Measurements from ENCODE around the gene ATP9A. TPM values are rescaled to one million over a fixed set of nuclear protein-coding genes. Genes with fewer than 3 reads are reported as not detected.
A peak's percentile ranks its signal among the peaks of the same experiment; 100 is the strongest.
"Not testable (repeated sequence)": the region's sequence is repeated elsewhere in the genome, so short reads cannot be mapped to it uniquely, and the experiment has no call there.

The ATP9A gene
- total RNA-seq, 4 donors from 2014 or later: 17.6 to 28.2 (median 19.5) TPM

DNA sequence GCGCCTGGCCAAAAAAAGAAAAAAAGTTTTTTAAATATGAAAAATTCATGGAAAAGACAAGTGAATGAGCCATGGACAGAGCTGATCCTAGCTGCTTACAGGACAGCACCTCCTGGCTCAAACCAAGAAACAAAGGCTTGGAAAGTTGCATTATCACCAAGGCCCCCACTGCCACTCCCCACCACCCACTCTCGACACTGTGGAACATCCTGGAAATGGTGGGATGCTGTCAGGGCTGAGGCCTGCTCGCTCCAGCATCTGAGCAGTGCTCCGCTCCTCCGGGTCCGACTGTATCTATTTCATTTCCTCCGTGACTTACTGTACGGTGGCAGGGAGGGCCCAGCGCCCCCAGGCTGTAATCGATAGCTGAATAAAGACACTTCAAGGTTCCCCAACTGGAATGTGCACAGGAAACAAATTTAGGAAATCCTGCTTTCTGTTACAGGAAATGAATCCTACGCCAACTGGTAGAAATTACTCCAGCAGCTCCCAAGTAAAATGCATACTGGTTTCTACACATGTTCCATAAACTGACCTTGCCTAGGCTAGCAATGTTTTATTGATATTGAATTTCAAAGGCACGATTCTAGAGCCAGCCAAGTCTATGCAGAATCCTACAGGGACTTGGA lies 116.2 kb downstream of the ATP9A start:
- no peak overlapping the region for H3K4me3 ChIP-seq
- DNase-seq: no peak
- TF ChIP-seq, protein P1, sequence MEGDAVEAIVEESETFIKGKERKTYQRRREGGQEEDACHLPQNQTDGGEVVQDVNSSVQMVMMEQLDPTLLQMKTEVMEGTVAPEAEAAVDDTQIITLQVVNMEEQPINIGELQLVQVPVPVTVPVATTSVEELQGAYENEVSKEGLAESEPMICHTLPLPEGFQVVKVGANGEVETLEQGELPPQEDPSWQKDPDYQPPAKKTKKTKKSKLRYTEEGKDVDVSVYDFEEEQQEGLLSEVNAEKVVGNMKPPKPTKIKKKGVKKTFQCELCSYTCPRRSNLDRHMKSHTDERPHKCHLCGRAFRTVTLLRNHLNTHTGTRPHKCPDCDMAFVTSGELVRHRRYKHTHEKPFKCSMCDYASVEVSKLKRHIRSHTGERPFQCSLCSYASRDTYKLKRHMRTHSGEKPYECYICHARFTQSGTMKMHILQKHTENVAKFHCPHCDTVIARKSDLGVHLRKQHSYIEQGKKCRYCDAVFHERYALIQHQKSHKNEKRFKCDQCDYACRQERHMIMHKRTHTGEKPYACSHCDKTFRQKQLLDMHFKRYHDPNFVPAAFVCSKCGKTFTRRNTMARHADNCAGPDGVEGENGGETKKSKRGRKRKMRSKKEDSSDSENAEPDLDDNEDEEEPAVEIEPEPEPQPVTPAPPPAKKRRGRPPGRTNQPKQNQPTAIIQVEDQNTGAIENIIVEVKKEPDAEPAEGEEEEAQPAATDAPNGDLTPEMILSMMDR (IDR thresholded peaks at IDR 0.05): no peak
- TF ChIP-seq POLR2A (IDR thresholded peaks at IDR 0.05): no peak
- H3K4me1 ChIP-seq: peaks cover 0 to 3% (median 0%) of the 10 kb centered on the region in 3 donors
- H3K27ac ChIP-seq: peak overlapping the region in 1 of 4 donors; percentile 21
- peaks cover 0 to 70% (median 0%) of the 10 kb centered on the region in 3 donors for H3K36me3 ChIP-seq
- WGBS, 2 donors: 71 to 76% methylated on average over 8 to 11 of the region's 12 CpGs
- H3K27me3 ChIP-seq: no peaks in the 10 kb centered on the region
- intact Hi-C loops (cut with DNase I): no loop called here
- H3K9me3 ChIP-seq: no peaks in the 10 kb centered on the region

DNA sequence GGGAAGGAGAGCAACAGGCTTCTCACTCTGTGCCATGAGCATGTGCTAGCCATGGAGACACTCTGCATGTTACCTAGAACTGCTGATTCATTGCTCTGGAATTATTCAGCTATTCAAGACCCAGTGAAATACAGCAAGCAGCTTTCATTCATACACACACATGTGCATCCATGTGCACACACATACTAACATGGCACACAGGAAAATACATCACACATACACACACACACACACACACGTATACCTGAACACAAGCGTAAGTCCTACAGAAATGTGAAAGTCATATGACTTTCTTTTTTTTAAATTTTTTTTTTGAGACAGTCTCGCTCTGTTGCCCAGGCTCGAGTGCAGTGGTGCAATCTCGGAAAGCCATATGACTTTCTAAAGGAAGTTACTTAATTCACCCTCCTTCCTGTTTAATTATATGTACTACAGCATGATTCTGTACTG lies 117.5 kb downstream of the ATP9A start:
- no peak for TF ChIP-seq POLR2A (IDR thresholded peaks at IDR 0.05)
- TF ChIP-seq, protein P1 (IDR thresholded peaks at IDR 0.05): no peak
- Histone ChIP-seq H3K9me3 (no peaks in the 10 kb centered on the region), H3K36me3 (peaks cover 0 to 56% (median 0%) of the 10 kb centered on the region in 3 donors), H3K27me3 (no peaks in the 10 kb centered on the region), H3K27ac (no peak overlapping the region), H3K4me1 (peaks cover 0 to 3% (median 0%) of the 10 kb centered on the region in 3 donors), H3K4me3 (no peak overlapping the region)
- intact Hi-C loops (cut with DNase I): no loop called here
- DNase-seq: no peak
- WGBS, 2 donors: 36 to 55% methylated on average over 5 of the region's 5 CpGs

DNA sequence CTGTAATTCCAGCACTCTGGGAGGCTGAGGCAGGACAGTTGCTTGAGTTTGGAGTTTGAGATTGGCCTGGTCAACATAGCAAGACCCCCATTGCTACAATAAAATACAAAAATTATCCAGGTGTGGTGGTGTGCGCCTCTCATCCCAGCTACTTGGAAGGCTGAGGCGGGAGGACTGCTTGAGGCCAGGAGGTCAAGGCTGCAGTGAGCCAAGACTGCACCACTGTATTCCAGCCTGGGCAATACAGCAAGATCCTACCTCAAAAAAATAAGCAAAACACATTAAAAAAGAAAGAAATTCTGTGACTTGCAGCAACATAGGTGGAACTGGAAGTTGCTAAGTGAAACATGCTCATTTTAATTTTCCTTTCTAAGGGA lies 119.6 kb downstream of the ATP9A start:
- DNase-seq: no peak
- no peak for TF ChIP-seq POLR2A (IDR thresholded peaks at IDR 0.05)
- TF ChIP-seq, protein P1 (IDR thresholded peaks at IDR 0.05): no peak
- WGBS, 2 donors: 94 to 100% methylated on average over 2 of the region's 2 CpGs
- Histone ChIP-seq H3K27me3 (no peaks in the 10 kb centered on the region), H3K27ac (no peak overlapping the region), H3K9me3 (no peaks in the 10 kb centered on the region), H3K4me1 (peaks cover 0 to 3% (median 0%) of the 10 kb centered on the region in 3 donors), H3K4me3 (no peak overlapping the region), H3K36me3 (peaks cover 0 to 36% (median 0%) of the 10 kb centered on the region in 3 donors)
- intact Hi-C loops (cut with DNase I): loop anchor here (10.0 kb wide), 1 partner anchor 436 kb away; no protein-coding TSS in a partner anchor

DNA sequence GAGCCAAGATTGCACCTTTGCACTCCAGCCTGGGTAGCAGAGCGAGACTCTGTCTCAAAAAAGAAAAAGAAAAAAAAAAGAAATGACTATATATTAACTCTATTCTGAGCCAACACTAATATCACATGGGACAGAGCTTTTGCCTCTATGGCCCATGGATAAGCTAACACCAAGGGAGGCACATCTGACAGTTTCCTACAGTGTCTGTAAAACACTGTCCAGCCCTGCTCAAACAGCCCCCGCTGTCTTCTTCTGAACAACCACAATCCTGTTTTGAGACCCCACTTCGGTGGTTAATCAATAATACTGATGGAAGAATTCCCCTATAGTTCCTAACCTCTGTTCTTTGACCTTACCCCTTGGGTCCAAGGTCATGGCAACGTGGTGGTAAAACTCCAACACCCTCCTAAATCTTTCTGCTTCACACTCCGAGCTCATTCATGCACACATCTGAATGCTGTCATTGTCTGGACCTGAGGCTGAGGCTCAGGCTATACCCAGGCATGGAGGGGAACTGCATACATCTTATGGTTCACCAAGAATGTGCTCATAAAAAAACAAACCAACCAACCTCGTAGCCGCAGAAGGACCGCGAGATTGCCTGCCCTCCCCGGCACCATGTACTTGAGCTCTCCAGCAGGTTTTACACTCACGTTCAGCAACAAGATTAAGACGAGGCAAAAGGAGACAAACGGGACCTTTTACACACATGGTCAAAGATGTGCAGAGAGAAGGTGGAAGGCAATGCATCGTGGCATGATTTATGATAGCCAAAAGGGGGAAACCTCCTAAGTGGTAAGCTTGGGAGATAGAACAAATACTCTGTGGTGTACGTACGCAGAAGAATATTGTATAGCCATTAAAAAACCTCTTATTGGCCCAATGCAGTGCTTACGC lies 120.3 kb downstream of the ATP9A start:
- H3K27ac ChIP-seq: no peak overlapping the region
- intact Hi-C loops (cut with DNase I): loop anchor here (10.0 kb wide), 1 partner anchor 437 kb away; no protein-coding TSS in a partner anchor
- H3K9me3 ChIP-seq: no peaks in the 10 kb centered on the region
- TF ChIP-seq, protein P1 (IDR thresholded peaks at IDR 0.05): no peak
- H3K36me3 ChIP-seq: peaks cover 0 to 32% (median 0%) of the 10 kb centered on the region in 3 donors
- H3K4me3 ChIP-seq: no peak overlapping the region
- 71 to 79% methylated on average over 13 to 15 of the region's 17 CpGs for WGBS, 2 donors
- H3K4me1 ChIP-seq: peaks cover 0 to 3% (median 0%) of the 10 kb centered on the region in 3 donors
- no peaks in the 10 kb centered on the region for H3K27me3 ChIP-seq
- DNase-seq: no peak

DNA sequence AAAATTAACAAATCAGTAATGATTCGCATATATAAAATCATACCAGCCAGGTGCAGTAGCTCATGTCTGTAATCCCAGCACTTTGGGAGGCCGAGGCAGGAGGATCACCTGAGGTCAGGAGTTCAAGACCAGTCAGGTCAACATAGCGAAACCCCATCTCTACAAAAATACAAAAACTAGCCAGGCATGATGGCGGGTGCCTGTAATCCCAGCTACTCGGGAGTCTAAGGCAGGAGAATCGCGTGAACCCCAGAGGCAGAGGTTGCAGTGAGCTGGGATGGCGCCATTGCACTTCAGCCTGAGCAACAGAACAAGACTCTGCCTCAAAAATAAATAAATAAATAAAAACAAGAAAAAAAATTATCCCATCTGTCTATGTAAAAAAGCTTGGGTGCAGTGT lies 124.4 kb downstream of the ATP9A start:
- H3K4me1 ChIP-seq, H3K9me3 ChIP-seq, H3K27me3 ChIP-seq, H3K27ac ChIP-seq, DNase-seq, H3K4me3 ChIP-seq: not testable (repeated sequence)
- 87 to 92% methylated on average over 8 of the region's 8 CpGs for WGBS, 2 donors
- intact Hi-C loops (cut with DNase I): loop anchor here (10.0 kb wide), 1 partner anchor 441 kb away; no protein-coding TSS in a partner anchor
- peaks cover 0 to 15% (median 0%) of the 10 kb centered on the region in 3 donors for H3K36me3 ChIP-seq
